AG04450 (cell line): ENCODE measurements around the gene NOB1. TPM values are rescaled to one million over a fixed set of nuclear protein-coding genes. Genes with fewer than 3 reads are reported as not detected.

Experiments used
- CTCF ChIA-PET: fragments of 300-600, 350-600 bp; formaldehyde crosslinking; extraction: SDS; loops from one replicate; lab custom pipeline; 2022; ENCODE audit warnings: antibody characterized with exemption, inconsistent platforms; lab: Charles Lee
- POLR2A ChIA-PET: fragments of 350-600 bp; formaldehyde crosslinking; extraction: SDS; loops from one replicate; lab custom pipeline; 2021; ENCODE audit warnings: antibody characterized with exemption, inconsistent platforms; lab: Yijun Ruan, JAX
- DNase-seq: peaks from one replicate; pipeline ENCODE4 v3.0.0-alpha.2; 2011; ENCODE audit warnings: low read depth, low spot score
- H3K27ac ChIP-seq: one replicate; pipeline ENCODE4 v1.5.1; 2012; ENCODE audit warnings: low read depth, low read length, control low read depth
- H3K27me3 ChIP-seq: one replicate; pipeline ENCODE4 v1.6.0; 2012; ENCODE audit warnings: low read length; ENCODE audit not compliant: control insufficient read depth, insufficient read depth
- H3K4me3 ChIP-seq: 2 replicates; pipeline ENCODE4 v1.5.1; 2011; ENCODE audit warnings: mild to moderate bottlenecking, low read depth, low read length, control low read depth
- H3K9me3 ChIP-seq: 2 replicates; pipeline ENCODE4 v1.5.1; 2012; ENCODE audit warnings: low read length; ENCODE audit not compliant: control insufficient read depth, insufficient read depth
- CTCF ChIP-seq: IDR thresholded peaks from 2 replicates; pipeline ENCODE4 v1.5.1; 2011; ENCODE audit warnings: low read depth, low read length, control low read depth, inconsistent platforms
- polyA plus RNA-seq: library from polyadenylated mRNA; depleted of rRNA; stranded (reverse); fragments of >200 nt; gene quantifications from 2 replicates; pipeline ENCODE4 v1.2.3, GENCODE V29; 2011

NOB1 gene
- polyA plus RNA-seq, 1 experiment, result 58.7 TPM

GRCh38 chr16:69724414-69724873 is 30.3 kb downstream of the NOB1 start:
- peak overlapping the region; percentile 80 for H3K4me3 ChIP-seq
- POLR2A ChIA-PET, result interaction anchor here (0.9 to 1.1 kb wide), 2 partner anchors 13 to 30 kb away, joined by 3 to 5 read pairs; partner anchors contain the start of gene NOB1
- no peaks in the 10 kb centered on the region for H3K27me3 ChIP-seq
- CTCF ChIA-PET, result interaction anchor here (1.8 to 6.0 kb wide), 2 partner anchors 15 to 30 kb away, joined by 5 to 28 read pairs; partner anchors contain the start of gene NOB1
- TF ChIP-seq CTCF, result no peak
- no peak for DNase-seq
- H3K27ac ChIP-seq, result no peak overlapping the region
- peaks cover 6% of the 10 kb centered on the region; the same call in 1 of the 2 replicates for H3K9me3 ChIP-seq

GRCh38 chr16:69721441-69721957 is 33.2 kb downstream of the NOB1 start:
- DNase-seq, result no peak

GRCh38 chr16:69720822-69721430 is 33.8 kb downstream of the NOB1 start:
- TF ChIP-seq CTCF, result no peak
- CTCF ChIA-PET, result interaction anchor here (0.7 to 1.0 kb wide), 3 partner anchors 12 to 34 kb away, joined by 5 to 6 read pairs (median 6); partner anchors contain the start of gene NOB1
- H3K27me3 ChIP-seq, result no peaks in the 10 kb centered on the region
- DNase-seq, result no peak
- no peaks in the 10 kb centered on the region for H3K9me3 ChIP-seq
- POLR2A ChIA-PET, result no interaction called here
- no peak overlapping the region for H3K4me3 ChIP-seq
- no peak overlapping the region for H3K27ac ChIP-seq

More at GRCh38 chr16:69721441-69721957, 33.2 kb downstream of the NOB1 start:
- ChIA-PET CTCF (interaction anchor here (0.7 kb wide), 1 partner anchor 31 kb away, joined by 6 read pairs; no protein-coding TSS in a partner anchor), POLR2A (no interaction called here)
- no peak for TF ChIP-seq CTCF
- H3K4me3 ChIP-seq, result no peak overlapping the region
- H3K27ac ChIP-seq, result no peak overlapping the region
- no peaks in the 10 kb centered on the region for H3K9me3 ChIP-seq
- no peaks in the 10 kb centered on the region for H3K27me3 ChIP-seq

GRCh38 chr16:69718111-69718764 is 36.5 kb downstream of the NOB1 start:
- POLR2A ChIA-PET, result interaction anchor here (0.6 to 1.2 kb wide), 2 partner anchors 8 to 105 kb away, joined by 5 to 8 read pairs; partner anchors contain the start of gene NQO1
- CTCF ChIA-PET, result interaction anchor here (0.6 to 1.5 kb wide), 3 partner anchors 36 to 322 kb away, joined by 3 to 4 read pairs (median 4); partner anchors contain the start of gene NOB1
- Histone ChIP-seq H3K9me3 (no peaks in the 10 kb centered on the region), H3K27me3 (no peaks in the 10 kb centered on the region), H3K27ac (no peak overlapping the region), H3K4me3 (no peak overlapping the region)
- no peak for DNase-seq
- no peak for TF ChIP-seq CTCF
